Endothelial cell of umbilical vein (primary cell): ENCODE measurements around the gene FLT3. TPM values are rescaled to one million over a fixed set of nuclear protein-coding genes. Genes with fewer than 3 reads are reported as not detected.

Experiments used
- BruUV-seq: library from RNA; stranded (reverse); fragments of 400-500 nt; replicated peaks from 2 replicates; lab custom pipeline; 2021; lab: Mats Ljungman, UMichigan
- CTCF ChIA-PET: fragments of 300-600, 350-600 bp; sonication (Branson Sonifier 250); formaldehyde crosslinking; loops from one replicate; lab custom pipeline; 2021; ENCODE audit warnings: antibody characterized with exemption, inconsistent platforms; lab: Charles Lee
- POLR2A ChIA-PET: fragments of 300-600, 350-600 bp; sonication (Branson Sonifier 250); formaldehyde crosslinking; loops from one replicate; lab custom pipeline; 2021; ENCODE audit warnings: antibody characterized with exemption, inconsistent platforms; lab: Charles Lee
- DNase-seq: peaks from one replicate; pipeline ENCODE4 v3.0.0-alpha.2; 2011; ENCODE audit warnings: low read depth, low spot score
- FAIRE-seq: peaks from 2 replicates; lab custom pipeline; 2011; peaks lifted over from hg19 to GRCh38; lab: Jason Lieb, UNC
- H2AFZ ChIP-seq: 2 replicates; pipeline ENCODE4 v1.6.0; 2012; ENCODE audit warnings: low read depth, low read length, control low read depth, inconsistent platforms
- H3K27ac ChIP-seq: 2 replicates; pipeline ENCODE4 v1.5.1; 2011; ENCODE audit warnings: low read depth, mild to moderate bottlenecking, control low read depth, low read length, moderate library complexity; ENCODE audit not compliant: insufficient read depth
- H3K27me3 ChIP-seq, 2 experiments: 2 replicates each; pipeline versions ENCODE4 v1.6.0 to v1.6.1; 2011; ENCODE audit warnings: low read length in 2 of 2, mixed read lengths in 1 of 2; ENCODE audit not compliant: control insufficient read depth in 2 of 2, insufficient read depth in 2 of 2
- H3K36me3 ChIP-seq, 2 experiments: 2 replicates in 1 of 2; 3 replicates in 1 of 2; pipeline ENCODE4 v1.5.1; 2011; ENCODE audit warnings: low read length in 2 of 2, mild to moderate bottlenecking in 1 of 2, moderate library complexity in 1 of 2; ENCODE audit not compliant: control insufficient read depth in 2 of 2, insufficient read depth in 2 of 2; ENCODE audit errors: extremely low read depth in 1 of 2
- H3K4me1 ChIP-seq: 3 replicates; pipeline ENCODE4 v1.5.1; 2011; ENCODE audit warnings: mild to moderate bottlenecking, low read length; ENCODE audit not compliant: control insufficient read depth, insufficient read depth; ENCODE audit errors: extremely low read depth
- H3K4me2 ChIP-seq: 2 replicates; pipeline ENCODE4 v1.6.1; 2011; ENCODE audit warnings: low read length, control low read depth, mixed read lengths; ENCODE audit not compliant: insufficient read depth
- H3K4me3 ChIP-seq, 3 experiments: fragments of 200-600 bp in 1 of 3; sonication (generic), shearing (Covaris generic) in 1 of 3; replicated peaks in 1 of 3; 2 replicates each; pipeline ENCODE4 v1.5.1; 2011 to 2016; ENCODE audit warnings: control low read depth in 3 of 3, low read length in 3 of 3, mild to moderate bottlenecking in 2 of 3, inconsistent platforms in 1 of 3, low read depth in 1 of 3, moderate library complexity in 1 of 3; ENCODE audit not compliant: insufficient read depth in 1 of 3
- H3K79me2 ChIP-seq: 2 replicates; pipeline ENCODE4 v1.6.0; 2012; ENCODE audit warnings: low read length, inconsistent platforms; ENCODE audit not compliant: control insufficient read depth, insufficient read depth
- H3K9ac ChIP-seq: replicated peaks from 2 replicates; pipeline ENCODE3; 2011; ENCODE audit warnings: low read length, control low read depth; ENCODE audit not compliant: insufficient read depth; ENCODE audit errors: extremely low read depth
- H3K9me1 ChIP-seq: replicated peaks from 3 replicates; pipeline ENCODE4 v1.6.0; 2011; ENCODE audit warnings: mild to moderate bottlenecking, low read length; ENCODE audit not compliant: control insufficient read depth, insufficient read depth; ENCODE audit errors: extremely low read depth
- H3K9me3 ChIP-seq: replicated peaks from 2 replicates; pipeline ENCODE4 v1.5.1; 2012; ENCODE audit warnings: low read length, inconsistent platforms; ENCODE audit not compliant: control insufficient read depth, insufficient read depth
- H4K20me1 ChIP-seq: replicated peaks from 2 replicates; pipeline ENCODE3; 2011; ENCODE audit warnings: mild to moderate bottlenecking, low read length; ENCODE audit not compliant: control insufficient read depth, insufficient read depth; ENCODE audit errors: extremely low read depth
- CTCF ChIP-seq, 2 donors: IDR thresholded peaks; 1 replicate in 1 of 2; 2 replicates in 1 of 2; pipeline ENCODE4 v1.5.1; 2011; ENCODE audit warnings: low read length in 2 of 2, mild to moderate bottlenecking in 2 of 2, moderate library complexity in 2 of 2, control low read depth in 1 of 2, inconsistent platforms in 1 of 2, low read depth in 1 of 2; ENCODE audit not compliant: insufficient read depth in 1 of 2; ENCODE audit errors: extremely low read depth in 1 of 2
- EZH2 ChIP-seq: IDR thresholded peaks from 2 replicates; pipeline ENCODE4 v1.6.1; 2012; ENCODE audit warnings: borderline replicate concordance, low read depth, mild to moderate bottlenecking, moderate library complexity, low read length, inconsistent platforms; ENCODE audit not compliant: severe bottlenecking
- FOS ChIP-seq: IDR thresholded peaks from 2 replicates; pipeline ENCODE4 v1.6.1; 2011; ENCODE audit warnings: mild to moderate bottlenecking, low read length, moderate library complexity, borderline replicate concordance; ENCODE audit not compliant: insufficient read depth
- JUN ChIP-seq: IDR thresholded peaks from 2 replicates; pipeline ENCODE4 v1.6.1; 2011; ENCODE audit warnings: borderline replicate concordance, low read depth; ENCODE audit not compliant: insufficient read length, insufficient read depth
- MAX ChIP-seq: IDR thresholded peaks from 2 replicates; pipeline ENCODE4 v1.6.1; 2011; ENCODE audit not compliant: insufficient read depth, insufficient read length
- POLR2A ChIP-seq: IDR thresholded peaks from 2 replicates; pipeline ENCODE4 v1.6.1; 2012; ENCODE audit warnings: low read depth, mild to moderate bottlenecking, control low read depth, low read length
- POLR2AphosphoS5 ChIP-seq: IDR thresholded peaks from 2 replicates; pipeline ENCODE4 v1.6.1; 2012; ENCODE audit warnings: low read depth, mild to moderate bottlenecking, control low read depth, low read length, moderate library complexity; ENCODE audit not compliant: insufficient read depth
- dilution Hi-C: fragments of 300-500 bp; cut with MboI; formaldehyde crosslinking; loops from one replicate; pipeline ENCODE4 v1.15.0; 2019; ENCODE audit warnings: low sequenced_read_pairs; ENCODE audit not compliant: extremely low pct_ligation_motif_present
- intact Hi-C: fragments of 100-400 bp; cut with micrococcal nuclease; formaldehyde crosslinking; loops from one replicate; pipeline ENCODE4 v1.10.0; 2022
- polyA plus RNA-seq, 4 experiments: library from polyadenylated mRNA; depleted of rRNA in 3 of 4; stranded (reverse) in 3 of 4; unstranded in 1 of 4; fragments of >200 nt; gene quantifications; 2 replicates each; pipeline versions ENCODE4 v1.2.1 to v1.2.3, GENCODE V29; 2011 to 2012; ENCODE audit warnings: missing spikeins in 1 of 4
- total RNA-seq: library from RNA; stranded (reverse); gene quantifications from 2 replicates; pipeline ENCODE4 v1.2.3, GENCODE V29; 2021

Gene FLT3
- total and polyA plus RNA-seq, 2 donors (not counting 3 experiments of a cell fraction or from before 2014, with no cell fraction given) = 0.03 TPM; not detected in 1

- Histone ChIP-seq H3K79me2 (no peaks in the 10 kb centered on the region), H3K9me3 (no peaks in the 10 kb centered on the region), H2AFZ (no peak overlapping the region), H3K4me2 (no peak overlapping the region), H3K27me3 (peaks cover 88 to 99% of the 10 kb centered on the region in 2 experiments), H4K20me1 (no peaks in the 10 kb centered on the region), H3K9me1 (no peaks in the 10 kb centered on the region), H3K4me3 (no peak overlapping the region), H3K36me3 (no peaks in the 10 kb centered on the region), H3K9ac (no peak overlapping the region), H3K4me1 (no peaks in the 10 kb centered on the region), H3K27ac (no peak overlapping the region)
- dilution Hi-C loops = no loop called here
- DNase-seq (no peak), FAIRE-seq (no peak)
- intact Hi-C loops = no loop called here
- CTCF ChIA-PET = interaction anchor here (1.8 to 3.3 kb wide), 2 partner anchors 12 to 18 kb away, joined by 4 to 11 read pairs; no protein-coding TSS in a partner anchor
- POLR2A ChIA-PET = no interaction called here
- no TSS peak for BruUV-seq
- TF ChIP-seq FOS = no peak
- no peak for TF ChIP-seq CTCF (IDR thresholded peaks at IDR 0.05; ENCODE audit: extremely low read depth in 1 of 2, insufficient read depth in 1 of 2, low read depth in 1 of 2, low read length in 2 of 2)
- no peak for TF ChIP-seq POLR2A
- no peak for TF ChIP-seq MAX
- no peak for TF ChIP-seq EZH2
- no peak for TF ChIP-seq POLR2AphosphoS5
- TF ChIP-seq JUN = no peak
Observed at GRCh38 chr13:27971776-27972477, 128.4 kb downstream of the FLT3 start.
